NCI-H1436 (cell line): ENCODE results near the gene KIF6.

Source experiments
- DNase-seq: peaks from one replicate; lab custom pipeline; 2025; lab: John Stamatoyannopoulos, UW

The KIF6 gene

GRCh38 chr6:39420300-39421265 lies 304.6 kb downstream of the KIF6 start:
- no peak for DNase-seq

GRCh38 chr6:39419607-39420006 lies 305.6 kb downstream of the KIF6 start:
- no peak for DNase-seq

- DNase-seq: no peak
These were observed 307.8 kb downstream of the KIF6 start for GRCh38 chr6:39417440-39417839.

- DNase-seq: no peak
These were observed 308.5 kb downstream of the KIF6 start for GRCh38 chr6:39416728-39417127.

GRCh38 chr6:39416026-39416425 lies 309.2 kb downstream of the KIF6 start:
- DNase-seq: no peak

GRCh38 chr6:39415482-39415881 lies 309.7 kb downstream of the KIF6 start:
- DNase-seq: no peak

- DNase-seq: no peak
These were observed 313.7 kb downstream of the KIF6 start for GRCh38 chr6:39411465-39411864.

- DNase-seq: no peak
These were observed 314.2 kb downstream of the KIF6 start for GRCh38 chr6:39411001-39411400.

GRCh38 chr6:39409889-39410288 lies 315.3 kb downstream of the KIF6 start:
- DNase-seq: no peak

- DNase-seq: no peak
These were observed 317.7 kb downstream of the KIF6 start for GRCh38 chr6:39407446-39407993.

- no peak for DNase-seq
These were observed 320.9 kb downstream of the KIF6 start for GRCh38 chr6:39404312-39404711.

GRCh38 chr6:39403304-39403703 lies 321.9 kb downstream of the KIF6 start:
- DNase-seq: no peak

GRCh38 chr6:39402239-39402751 lies 322.9 kb downstream of the KIF6 start:
- no peak for DNase-seq

GRCh38 chr6:39401376-39401775 lies 323.8 kb downstream of the KIF6 start:
- DNase-seq: no peak

GRCh38 chr6:39400026-39400425 lies 325.2 kb downstream of the KIF6 start:
- no peak for DNase-seq

- no peak for DNase-seq
These were observed 328.4 kb downstream of the KIF6 start for GRCh38 chr6:39396854-39397253.

GRCh38 chr6:39393075-39393474 lies 332.1 kb downstream of the KIF6 start:
- no peak for DNase-seq

GRCh38 chr6:39391182-39391581 lies 334.0 kb downstream of the KIF6 start:
- DNase-seq: no peak

- DNase-seq: no peak
These were observed 335.8 kb downstream of the KIF6 start for GRCh38 chr6:39389484-39389767.

- DNase-seq: no peak
These were observed 336.4 kb downstream of the KIF6 start for GRCh38 chr6:39388606-39389483.

GRCh38 chr6:39387785-39388184 lies 337.4 kb downstream of the KIF6 start:
- DNase-seq: no peak

- no peak for DNase-seq
These were observed 338.7 kb downstream of the KIF6 start for GRCh38 chr6:39386487-39386886.
